SK-N-SH (cell line): ENCODE results near the gene FLT1. TPM values are rescaled to one million over a fixed set of nuclear protein-coding genes. Genes with fewer than 3 reads are reported as not detected.

ENCODE experiments used
- CTCF ChIA-PET: fragments of 300-600, 350-600 bp; formaldehyde crosslinking; extraction: SDS; loops from one replicate; lab custom pipeline; 2021; lab: Yijun Ruan, JAX
- POLR2A ChIA-PET: fragments of 350-600 bp; sonication (Branson Sonifier 250); formaldehyde crosslinking; extraction: SDS; loops from one replicate; lab custom pipeline; 2020; ENCODE audit warnings: antibody characterized with exemption, inconsistent platforms; lab: Yijun Ruan, JAX
- DNase-seq: peaks from one replicate; pipeline ENCODE4 v3.0.0; 2012
- H2AFZ ChIP-seq: fragments of 200-600 bp; sonication (generic); 2 replicates; pipeline ENCODE4 v1.8.1; 2016; ENCODE audit warnings: antibody characterized with exemption, mild to moderate bottlenecking, low read depth
- H3F3A ChIP-seq: fragments of 200-600 bp; sonication (generic); replicated peaks from 2 replicates; pipeline ENCODE3; 2016; ENCODE audit warnings: antibody characterized with exemption, mild to moderate bottlenecking; ENCODE audit not compliant: insufficient read depth
- H3K27ac ChIP-seq, 2 experiments: fragments of 200-500 bp in 1 of 2; fragments of 200-600 bp in 1 of 2; sonication (Bioruptor generic) in 1 of 2; sonication (generic), shearing (Covaris generic) in 1 of 2; 2 replicates each; pipeline versions ENCODE4 v1.5.1 to v1.6.1; 2014 to 2016; ENCODE audit warnings: low read depth in 2 of 2, inconsistent platforms in 1 of 2, low read length in 1 of 2, mild to moderate bottlenecking in 1 of 2, mixed read lengths in 1 of 2
- H3K27me3 ChIP-seq: fragments of 200-600 bp; sonication (generic), shearing (Covaris generic); 2 replicates; pipeline ENCODE4 v1.6.1; 2016; ENCODE audit warnings: mixed run types; ENCODE audit not compliant: insufficient read depth
- H3K36me3 ChIP-seq, 2 experiments: fragments of 200-500 bp in 1 of 2; fragments of 200-600 bp in 1 of 2; sonication (Bioruptor generic) in 1 of 2; sonication (generic) in 1 of 2; replicated peaks in 1 of 2; 2 replicates each; pipeline versions ENCODE3 to v1.5.1; 2014 to 2016; ENCODE audit warnings: low read length in 1 of 2, mild to moderate bottlenecking in 1 of 2; ENCODE audit not compliant: insufficient read depth in 2 of 2, control insufficient read depth in 1 of 2
- H3K4me1 ChIP-seq, 2 experiments: fragments of 200-500 bp in 1 of 2; fragments of 200-600 bp in 1 of 2; sonication (Bioruptor generic) in 1 of 2; sonication (generic), shearing (Covaris generic) in 1 of 2; 2 replicates each; pipeline versions ENCODE4 v1.5.1 to v1.6.1; 2014 to 2016; ENCODE audit warnings: low read depth in 1 of 2, low read length in 1 of 2, mixed run types in 1 of 2; ENCODE audit not compliant: insufficient read depth in 2 of 2, control insufficient read depth in 1 of 2
- H3K4me2 ChIP-seq: fragments of 200-600 bp; sonication (generic), shearing (Covaris generic); 2 replicates; pipeline ENCODE4 v1.6.1; 2017; ENCODE audit warnings: mixed run types
- H3K4me3 ChIP-seq, 2 experiments: fragments of 200-500 bp in 1 of 2; fragments of 200-600 bp in 1 of 2; sonication (Bioruptor generic) in 1 of 2; sonication (generic), shearing (Covaris generic) in 1 of 2; 2 replicates each; pipeline versions ENCODE4 v1.5.1 to v1.8.1; 2014 to 2016; ENCODE audit warnings: low read depth in 2 of 2, inconsistent platforms in 1 of 2, low read length in 1 of 2, mild to moderate bottlenecking in 1 of 2, mixed read lengths in 1 of 2, moderate library complexity in 1 of 2
- H3K79me2 ChIP-seq: fragments of 200-600 bp; sonication (generic); 2 replicates; pipeline ENCODE4 v1.8.1; 2017; ENCODE audit warnings: mild to moderate bottlenecking; ENCODE audit not compliant: insufficient read depth
- H3K9ac ChIP-seq: fragments of 200-600 bp; sonication (generic); 2 replicates; pipeline ENCODE4 v1.6.1; 2017; ENCODE audit warnings: mixed run types
- H3K9me2 ChIP-seq: fragments of 200-600 bp; sonication (generic); 2 replicates; pipeline ENCODE4 v1.6.1; 2017; ENCODE audit warnings: mixed run types
- H3K9me3 ChIP-seq: fragments of 200-600 bp; sonication (generic); 2 replicates; pipeline ENCODE4 v1.6.1; 2017; ENCODE audit warnings: mixed run types, mild to moderate bottlenecking, moderate library complexity
- H4K20me1 ChIP-seq: fragments of 200-600 bp; sonication (generic); 2 replicates; pipeline ENCODE4 v1.6.1; 2017; ENCODE audit warnings: mild to moderate bottlenecking, mixed run types; ENCODE audit not compliant: insufficient read depth
- CTCF ChIP-seq: fragments of 200-600 bp; sonication (generic); IDR thresholded peaks from 2 replicates; pipeline ENCODE4 v1.6.1; 2017; ENCODE audit warnings: antibody characterized with exemption, mild to moderate bottlenecking, moderate library complexity
- EP300 ChIP-seq, 2 experiments: IDR thresholded peaks; 2 replicates each; pipeline versions ENCODE4 v1.4.0 to v1.6.1; 2012; ENCODE audit warnings: borderline replicate concordance in 1 of 2, low read depth in 1 of 2, low read length in 1 of 2
- FOSL2 ChIP-seq: IDR thresholded peaks from 2 replicates; pipeline ENCODE4 v1.4.0; 2012; ENCODE audit warnings: low read depth, mild to moderate bottlenecking, moderate library complexity, borderline replicate concordance
- FOXM1 ChIP-seq: IDR thresholded peaks from 2 replicates; pipeline ENCODE4 v1.4.0; 2012; ENCODE audit warnings: low read depth, mild to moderate bottlenecking
- IRF3 ChIP-seq: fragments of 150-350 bp; IDR thresholded peaks from 2 replicates; pipeline ENCODE4 v1.6.1; 2016; ENCODE audit warnings: mild to moderate bottlenecking, low read depth, low read length
- JUND ChIP-seq: IDR thresholded peaks from 2 replicates; pipeline ENCODE4 v1.4.0; 2012
- MAX ChIP-seq: IDR thresholded peaks from 2 replicates; pipeline ENCODE4 v1.4.0; 2012; ENCODE audit warnings: low read depth
- MEF2A ChIP-seq: IDR thresholded peaks from 2 replicates; pipeline ENCODE4 v1.4.0; 2012; ENCODE audit warnings: low read depth, borderline replicate concordance
- MXI1 ChIP-seq: IDR thresholded peaks from 2 replicates; pipeline ENCODE4 v1.6.1; 2012; ENCODE audit warnings: mild to moderate bottlenecking, low read depth, low read length, improper control_type of control experiment
- NRF1 ChIP-seq: IDR thresholded peaks from 2 replicates; pipeline ENCODE4 v1.6.1; 2012; ENCODE audit warnings: low read depth, mild to moderate bottlenecking, low read length
- POLR2AphosphoS5 ChIP-seq: IDR thresholded peaks from 2 replicates; pipeline ENCODE4 v1.6.1; 2012; ENCODE audit warnings: low read depth, low read length
- REST ChIP-seq: IDR thresholded peaks from 2 replicates; pipeline ENCODE4 v1.6.1; 2012; ENCODE audit warnings: mild to moderate bottlenecking, low read depth, low read length, moderate library complexity
- RFX5 ChIP-seq: IDR thresholded peaks from 2 replicates; pipeline ENCODE4 v1.6.1; 2012; ENCODE audit warnings: mild to moderate bottlenecking, improper control_type of control experiment, low read length
- TEAD4 ChIP-seq: IDR thresholded peaks from 2 replicates; pipeline ENCODE4 v1.4.0; 2012; ENCODE audit warnings: mild to moderate bottlenecking, borderline replicate concordance; ENCODE audit not compliant: insufficient read depth
- USF2 ChIP-seq: fragments of 150-350 bp; IDR thresholded peaks from 2 replicates; pipeline ENCODE4 v1.6.1; 2017; ENCODE audit warnings: antibody characterized with exemption, low read length, low read depth, borderline replicate concordance
- ZBTB33 ChIP-seq: IDR thresholded peaks from 2 replicates; pipeline ENCODE4 v1.4.0; 2012; ENCODE audit warnings: low read depth, borderline replicate concordance
- WGBS: methylation state at CpG from one replicate; pipeline ENCODE4 v1.1.6; 2017; ENCODE audit warnings: low lambda C conversion rate; 5-methylcytosine and 5-hydroxymethylcytosine counted together
- polyA plus RNA-seq, 3 experiments: library from polyadenylated mRNA; depleted of rRNA; stranded (reverse); fragments of >200 nt; gene quantifications; 2 replicates each; pipeline ENCODE4 v1.2.3, GENCODE V29; 2012

The FLT1 gene
- polyA plus RNA-seq, 1 of the 3 experiments (the other 2 are of a cell fraction), result 0.20 TPM

- Histone ChIP-seq H2AFZ (no peak overlapping the region), H3K4me3 (no peak overlapping the region), H3K4me1 (no peaks in the 10 kb centered on the region), H3K4me2 (no peak overlapping the region), H3K9ac (no peak overlapping the region), H3F3A (no peaks in the 10 kb centered on the region), H4K20me1 (no peaks in the 10 kb centered on the region), H3K27me3 (peaks cover 47% of the 10 kb centered on the region), H3K36me3 (no peaks in the 10 kb centered on the region), H3K79me2 (no peaks in the 10 kb centered on the region), H3K9me2 (no peaks in the 10 kb centered on the region), H3K27ac (no peak overlapping the region), H3K9me3 (no peaks in the 10 kb centered on the region)
- WGBS, result 44% methylated on average over 1 of the region's 1 CpG
- ChIA-PET CTCF (no interaction called here), POLR2A (no interaction called here)
- TF ChIP-seq REST (no peak), RFX5 (no peak), CTCF (no peak), IRF3 (no peak), TEAD4 (no peak), FOXM1 (no peak), FOSL2 (no peak), ZBTB33 (no peak), JUND (no peak), MAX (no peak), POLR2AphosphoS5 (no peak), USF2 (no peak), MXI1 (no peak), NRF1 (no peak), EP300 (IDR thresholded peaks at IDR 0.05; ENCODE audit: borderline replicate concordance in 1 of 2, low read depth in 1 of 2, low read length in 1 of 2) (no peak), MEF2A (no peak)
- DNase-seq, result no peak
These were observed 9.8 kb downstream of the FLT1 start for GRCh38 chr13:28485097-28485496.
